Tibial nerve (tissue), 4 donors: ENCODE results near the gene HLA-C.

Source experiments
- EP300 ChIP-seq, 2 donors: sonication (generic); formaldehyde crosslinking; IDR thresholded peaks; one replicate each; pipeline ENCODE4 v1.6.1; 2017; ENCODE audit warnings: antibody characterized with exemption in 2 of 2, mild to moderate bottlenecking in 1 of 2
- POLR2A ChIP-seq, 2 donors: fragments of 450-650 bp; IDR thresholded peaks; one replicate each; pipeline ENCODE4 v1.6.1; 2017; ENCODE audit warnings: antibody characterized with exemption in 2 of 2, mild to moderate bottlenecking in 2 of 2, moderate library complexity in 2 of 2
- TF ChIP-seq, protein P1 (sequence below), 5 experiments: fragments of 200-600 bp in 3 of 5; fragments of 450-650 bp in 2 of 5; sonication (generic) in 3 of 5; IDR thresholded peaks; one replicate each; pipeline ENCODE4 v1.5.1; 2016 to 2019; ENCODE audit warnings: antibody characterized with exemption in 5 of 5, mild to moderate bottlenecking in 3 of 5, moderate library complexity in 2 of 5

DNA sequence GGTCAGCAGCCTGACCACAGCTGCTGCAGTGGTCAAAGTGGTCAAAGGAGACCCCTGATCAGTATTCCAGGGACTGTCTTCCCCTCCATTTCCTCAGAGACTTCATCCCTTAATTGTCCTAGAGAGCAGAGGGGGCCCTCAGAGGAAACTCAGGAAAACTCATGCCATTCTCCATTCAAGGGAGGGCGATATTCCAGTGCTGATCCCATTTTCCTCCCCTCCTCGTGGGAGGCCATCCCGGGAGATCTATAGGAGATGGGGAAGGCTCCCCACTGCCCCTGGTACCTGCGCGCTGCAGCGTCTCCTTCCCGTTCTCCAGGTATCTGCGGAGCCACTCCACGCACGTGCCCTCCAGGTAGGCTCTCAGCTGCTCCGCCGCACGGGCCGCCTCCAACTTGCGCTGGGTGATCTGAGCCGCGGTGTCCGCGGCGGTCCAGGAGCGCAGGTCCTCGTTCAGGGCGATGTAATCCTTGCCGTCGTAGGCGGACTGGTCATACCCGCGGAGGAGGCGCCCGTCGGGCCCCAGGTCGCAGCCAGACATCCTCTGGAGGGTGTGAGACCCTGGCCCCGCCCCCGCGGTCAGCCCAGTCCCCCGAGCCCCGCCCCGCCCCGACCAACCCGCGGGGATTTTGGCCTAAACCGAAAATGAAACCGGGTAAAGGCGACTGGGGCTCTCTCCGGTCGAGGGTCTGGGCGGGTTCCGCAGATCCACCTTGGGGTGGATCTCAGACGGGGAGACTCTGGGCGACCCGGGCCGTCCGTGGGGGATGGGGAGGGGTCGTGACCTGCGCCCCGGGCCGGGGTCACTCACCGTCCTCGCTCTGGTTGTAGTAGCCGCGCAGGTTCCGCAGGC lies 878 bp downstream of the HLA-C start:
- TF ChIP-seq, protein P1, sequence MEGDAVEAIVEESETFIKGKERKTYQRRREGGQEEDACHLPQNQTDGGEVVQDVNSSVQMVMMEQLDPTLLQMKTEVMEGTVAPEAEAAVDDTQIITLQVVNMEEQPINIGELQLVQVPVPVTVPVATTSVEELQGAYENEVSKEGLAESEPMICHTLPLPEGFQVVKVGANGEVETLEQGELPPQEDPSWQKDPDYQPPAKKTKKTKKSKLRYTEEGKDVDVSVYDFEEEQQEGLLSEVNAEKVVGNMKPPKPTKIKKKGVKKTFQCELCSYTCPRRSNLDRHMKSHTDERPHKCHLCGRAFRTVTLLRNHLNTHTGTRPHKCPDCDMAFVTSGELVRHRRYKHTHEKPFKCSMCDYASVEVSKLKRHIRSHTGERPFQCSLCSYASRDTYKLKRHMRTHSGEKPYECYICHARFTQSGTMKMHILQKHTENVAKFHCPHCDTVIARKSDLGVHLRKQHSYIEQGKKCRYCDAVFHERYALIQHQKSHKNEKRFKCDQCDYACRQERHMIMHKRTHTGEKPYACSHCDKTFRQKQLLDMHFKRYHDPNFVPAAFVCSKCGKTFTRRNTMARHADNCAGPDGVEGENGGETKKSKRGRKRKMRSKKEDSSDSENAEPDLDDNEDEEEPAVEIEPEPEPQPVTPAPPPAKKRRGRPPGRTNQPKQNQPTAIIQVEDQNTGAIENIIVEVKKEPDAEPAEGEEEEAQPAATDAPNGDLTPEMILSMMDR (IDR thresholded peaks at IDR 0.05): no peak
- TF ChIP-seq POLR2A (IDR thresholded peaks at IDR 0.05) (no peak), EP300 (IDR thresholded peaks at IDR 0.05) (no peak)
